Endothelial cell (in vitro differentiated cells): Measurements from ENCODE around the gene JOSD2. TPM values are rescaled to one million over a fixed set of nuclear protein-coding genes. Genes with fewer than 3 reads are reported as not detected.
"Not testable (repeated sequence)": the region's sequence is repeated elsewhere in the genome, so short reads cannot be mapped to it uniquely, and the experiment has no call there.

Experiments
- DNase-seq: peaks from one replicate; pipeline ENCODE4 v3.0.0; 2021; ENCODE audit warnings: low spot score
- H3K27ac Mint-ChIP-seq: one replicate; pipeline ENCODE4 v1.8.0; 2021; ENCODE audit warnings: mixed read lengths, inconsistent platforms; ENCODE audit not compliant: unreplicated experiment
- H3K27me3 Mint-ChIP-seq: one replicate; pipeline ENCODE4 v1.8.0; 2021; ENCODE audit warnings: mild to moderate bottlenecking, moderate library complexity, mixed read lengths, inconsistent platforms; ENCODE audit not compliant: unreplicated experiment
- H3K36me3 Mint-ChIP-seq: one replicate; pipeline ENCODE4 v1.8.0; 2021; ENCODE audit warnings: mild to moderate bottlenecking, low read depth, mixed read lengths, inconsistent platforms; ENCODE audit not compliant: unreplicated experiment
- H3K4me1 Mint-ChIP-seq: one replicate; pipeline ENCODE4 v1.8.0; 2021; ENCODE audit warnings: mild to moderate bottlenecking, mixed read lengths, inconsistent platforms; ENCODE audit not compliant: unreplicated experiment
- H3K4me3 Mint-ChIP-seq: one replicate; pipeline ENCODE4 v1.8.0; 2021; ENCODE audit warnings: mild to moderate bottlenecking, mixed read lengths, inconsistent platforms; ENCODE audit not compliant: unreplicated experiment
- H3K9me3 Mint-ChIP-seq: one replicate; pipeline ENCODE4 v1.8.0; 2021; ENCODE audit warnings: mixed read lengths, inconsistent platforms; ENCODE audit not compliant: unreplicated experiment
- total RNA-seq: library from RNA; stranded (reverse); fragmentation: NEBNext Ultra II Directional; extraction: Animal tissue kit (Norgen Biotek cat#: 25700); gene quantifications from one replicate; pipeline ENCODE4 v1.2.1, GENCODE V29; 2021; ENCODE audit not compliant: unreplicated experiment
- TF ChIP-seq, protein P1 (sequence below): fragments of 200-600 bp; sonication (generic); IDR thresholded peaks from one replicate; pipeline ENCODE4 v1.5.0; 2021; ENCODE audit warnings: antibody characterized with exemption; ENCODE audit not compliant: unreplicated experiment

Gene JOSD2
- total RNA-seq, 1 donor from 2014 or later, result 0.46 TPM

- H3K36me3 Mint-ChIP-seq, result peaks cover 23% of the 10 kb centered on the region
- H3K4me1 Mint-ChIP-seq, result no peaks in the 10 kb centered on the region
- H3K27ac Mint-ChIP-seq, result peak overlapping the region; percentile 70
- H3K9me3 Mint-ChIP-seq, result peaks cover 38% of the 10 kb centered on the region
- peaks cover 18% of the 10 kb centered on the region for H3K27me3 Mint-ChIP-seq
- TF ChIP-seq, protein P1, sequence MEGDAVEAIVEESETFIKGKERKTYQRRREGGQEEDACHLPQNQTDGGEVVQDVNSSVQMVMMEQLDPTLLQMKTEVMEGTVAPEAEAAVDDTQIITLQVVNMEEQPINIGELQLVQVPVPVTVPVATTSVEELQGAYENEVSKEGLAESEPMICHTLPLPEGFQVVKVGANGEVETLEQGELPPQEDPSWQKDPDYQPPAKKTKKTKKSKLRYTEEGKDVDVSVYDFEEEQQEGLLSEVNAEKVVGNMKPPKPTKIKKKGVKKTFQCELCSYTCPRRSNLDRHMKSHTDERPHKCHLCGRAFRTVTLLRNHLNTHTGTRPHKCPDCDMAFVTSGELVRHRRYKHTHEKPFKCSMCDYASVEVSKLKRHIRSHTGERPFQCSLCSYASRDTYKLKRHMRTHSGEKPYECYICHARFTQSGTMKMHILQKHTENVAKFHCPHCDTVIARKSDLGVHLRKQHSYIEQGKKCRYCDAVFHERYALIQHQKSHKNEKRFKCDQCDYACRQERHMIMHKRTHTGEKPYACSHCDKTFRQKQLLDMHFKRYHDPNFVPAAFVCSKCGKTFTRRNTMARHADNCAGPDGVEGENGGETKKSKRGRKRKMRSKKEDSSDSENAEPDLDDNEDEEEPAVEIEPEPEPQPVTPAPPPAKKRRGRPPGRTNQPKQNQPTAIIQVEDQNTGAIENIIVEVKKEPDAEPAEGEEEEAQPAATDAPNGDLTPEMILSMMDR, result no peak
- DNase-seq, result no peak
- peak overlapping the region; percentile 47 for H3K4me3 Mint-ChIP-seq
These were observed 33.1 kb downstream of the JOSD2 start for GRCh38 chr19:50477751-50478515.

- peaks cover 18% of the 10 kb centered on the region for H3K27me3 Mint-ChIP-seq
- H3K9me3 Mint-ChIP-seq, result peaks cover 39% of the 10 kb centered on the region
- H3K36me3 Mint-ChIP-seq, result peaks cover 23% of the 10 kb centered on the region
- H3K4me3 Mint-ChIP-seq, result no peak overlapping the region
- no peak overlapping the region for H3K27ac Mint-ChIP-seq
- TF ChIP-seq, protein P1, result no peak
- H3K4me1 Mint-ChIP-seq, result no peaks in the 10 kb centered on the region
- no peak for DNase-seq
These were observed 34.1 kb downstream of the JOSD2 start for GRCh38 chr19:50476907-50477238.

GRCh38 chr19:50476224-50476906 lies 34.6 kb downstream of the JOSD2 start, which contains the start of the genes EMC10 and GARIN5A:
TSS of gene EMC10 (plus strand) at chr19:50476507. CDS start at chr19:50476545, 38 bp downstream.
TSS of gene GARIN5A (minus strand) at chr19:50476848. CDS start at chr19:50476388, 460 bp downstream.
- peak within 1 kb of the TSS; percentile 70 for H3K27ac Mint-ChIP-seq
- H3K27me3 Mint-ChIP-seq, result peaks cover 18% of the 10 kb centered on the region
- DNase-seq, result no peak
- peaks cover 23% of the 10 kb centered on the region for H3K36me3 Mint-ChIP-seq
- peaks cover 39% of the 10 kb centered on the region for H3K9me3 Mint-ChIP-seq
- TF ChIP-seq, protein P1, result no peak
- H3K4me3 Mint-ChIP-seq, result peak within 1 kb of the TSS; percentile 45
- H3K4me1 Mint-ChIP-seq, result no peaks in the 10 kb centered on the region

GRCh38 chr19:50475736-50476223 lies 35.2 kb downstream of the JOSD2 start:
- H3K4me1 Mint-ChIP-seq, result no peaks in the 10 kb centered on the region
- H3K36me3 Mint-ChIP-seq, result peaks cover 23% of the 10 kb centered on the region
- TF ChIP-seq, protein P1, result no peak
- no peak for DNase-seq
- peaks cover 15% of the 10 kb centered on the region for H3K27me3 Mint-ChIP-seq
- no peak overlapping the region for H3K27ac Mint-ChIP-seq
- peaks cover 35% of the 10 kb centered on the region for H3K9me3 Mint-ChIP-seq
- peak overlapping the region; percentile 45 for H3K4me3 Mint-ChIP-seq

- Mint-ChIP-seq H3K9me3 (peaks cover 34% of the 10 kb centered on the region), H3K27ac (no peak overlapping the region), H3K4me3 (peak overlapping the region; percentile 45), H3K4me1 (no peaks in the 10 kb centered on the region), H3K36me3 (peaks cover 23% of the 10 kb centered on the region), H3K27me3 (peaks cover 14% of the 10 kb centered on the region)
- TF ChIP-seq, protein P1, result no peak
- DNase-seq, result no peak
These were observed 35.9 kb downstream of the JOSD2 start for GRCh38 chr19:50475101-50475568.

GRCh38 chr19:50473336-50473735 lies 37.7 kb downstream of the JOSD2 start:
- H3K36me3 Mint-ChIP-seq, result peaks cover 27% of the 10 kb centered on the region
- not testable (repeated sequence) for H3K27ac Mint-ChIP-seq, H3K4me3 Mint-ChIP-seq, H3K4me1 Mint-ChIP-seq, DNase-seq
- H3K9me3 Mint-ChIP-seq, result peaks cover 44% of the 10 kb centered on the region
- peaks cover 18% of the 10 kb centered on the region for H3K27me3 Mint-ChIP-seq
